Esophagus (tissue), 2 donors: ENCODE data around the gene GJD3. TPM values are rescaled to one million over a fixed set of nuclear protein-coding genes. Genes with fewer than 3 reads are reported as not detected.

Experiments used
- H3K27ac ChIP-seq, 2 donors: one replicate each; pipeline ENCODE4 v1.5.1; 2013; ENCODE audit warnings: low read depth in 2 of 2, mild to moderate bottlenecking in 2 of 2, inconsistent platforms in 1 of 2, low read length in 1 of 2, moderate library complexity in 1 of 2
- H3K27me3 ChIP-seq, 2 donors: one replicate each; pipeline ENCODE4 v1.6.1; 2013; ENCODE audit warnings: low read length in 2 of 2, control low read depth in 1 of 2, mild to moderate bottlenecking in 1 of 2; ENCODE audit not compliant: insufficient read depth in 2 of 2, control insufficient read depth in 1 of 2
- H3K36me3 ChIP-seq, 2 donors: one replicate each; pipeline ENCODE4 v1.6.1; 2013; ENCODE audit warnings: low read length in 1 of 2; ENCODE audit not compliant: control insufficient read depth in 2 of 2, insufficient read depth in 2 of 2
- H3K4me1 ChIP-seq, 2 donors: one replicate each; pipeline ENCODE4 v1.6.1; 2013; ENCODE audit warnings: low read length in 1 of 2; ENCODE audit not compliant: control insufficient read depth in 2 of 2, insufficient read depth in 2 of 2
- H3K4me3 ChIP-seq, 2 donors: one replicate each; pipeline ENCODE4 v1.5.1; 2013; ENCODE audit warnings: low read length in 2 of 2, mild to moderate bottlenecking in 2 of 2, low read depth in 1 of 2, moderate library complexity in 1 of 2
- H3K9me3 ChIP-seq, 2 donors: one replicate each; pipeline ENCODE4 v1.6.1; 2013; ENCODE audit warnings: mild to moderate bottlenecking in 2 of 2, low read depth in 1 of 2, low read length in 1 of 2, moderate library complexity in 1 of 2; ENCODE audit not compliant: control insufficient read depth in 2 of 2, insufficient read depth in 1 of 2
- WGBS, 2 donors: extraction: QIAGEN DNeasy Blood & Tissue Kit; methylation state at CpG; one replicate each; pipeline ENCODE4 v1.1.7; 2013; 5-methylcytosine and 5-hydroxymethylcytosine counted together
- polyA plus RNA-seq, 2 donors: library from polyadenylated mRNA; stranded (reverse); fragments of 200-250 nt; gene quantifications; one replicate each; pipeline ENCODE4 v1.2.3, GENCODE V29; 2013
- donor health status: healthy with polysubstance abuse.
- donor health status: Bipolar disorder and iron deficiency.

GJD3 gene
- polyA plus RNA-seq, 2 donors = 0.68 to 1.0 TPM

- H3K36me3 ChIP-seq = peaks cover 0 to 3% of the 10 kb centered on the region in 2 donors
- H3K4me1 ChIP-seq = peaks cover 0 to 33% of the 10 kb centered on the region in 2 donors
- peak overlapping the region; percentile 93 to 98 for H3K27ac ChIP-seq
- H3K27me3 ChIP-seq = no peaks in the 10 kb centered on the region
- H3K9me3 ChIP-seq = no peaks in the 10 kb centered on the region
- H3K4me3 ChIP-seq = peak overlapping the region; percentile 63 to 69
- 33 to 34% methylated on average over 15 of the region's 15 CpGs for WGBS, 2 donors
These were observed 21.1 kb downstream of the GJD3 start for GRCh38 chr17:40343219-40344119.

DNA sequence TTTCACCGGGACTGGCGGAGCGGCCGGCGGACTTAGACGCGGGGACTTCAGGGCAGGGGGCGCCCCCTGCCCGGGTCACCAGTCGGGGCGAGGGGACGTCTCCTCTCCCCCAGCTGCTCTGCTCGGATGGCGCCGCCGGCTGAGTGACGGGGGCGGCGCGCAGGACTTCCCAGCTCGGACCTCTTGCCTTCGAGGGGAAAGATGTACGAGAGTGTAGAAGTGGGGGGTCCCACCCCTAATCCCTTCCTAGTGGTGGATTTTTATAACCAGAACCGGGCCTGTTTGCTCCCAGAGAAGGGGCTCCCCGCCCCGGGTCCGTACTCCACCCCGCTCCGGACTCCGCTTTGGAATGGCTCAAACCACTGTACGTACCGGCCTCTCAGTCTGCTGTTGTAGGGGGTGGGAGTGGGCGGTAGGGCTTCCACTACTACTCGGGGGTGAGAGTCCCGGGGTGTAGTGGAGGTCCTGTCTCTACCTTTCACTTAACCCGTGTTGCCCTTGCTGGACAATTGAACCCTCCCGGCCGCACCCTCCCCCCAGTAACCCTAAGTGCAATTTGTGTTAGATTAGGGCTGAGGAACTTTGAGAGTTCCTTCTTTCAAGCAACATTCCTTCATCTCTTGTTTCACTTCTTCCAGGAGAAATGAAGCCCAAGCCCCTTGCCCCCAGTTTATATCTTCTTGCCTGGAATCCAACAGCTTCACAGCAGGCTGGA, 21.9 kb downstream of the GJD3 start:
- H3K27ac ChIP-seq = peak overlapping the region; percentile 93 to 98
- peaks cover 1 to 2% of the 10 kb centered on the region in 2 donors for H3K36me3 ChIP-seq
- WGBS, 2 donors = 11 to 18% methylated on average over 38 of the region's 38 CpGs
- peak overlapping the region; percentile 63 to 69 for H3K4me3 ChIP-seq
- no peaks in the 10 kb centered on the region for H3K27me3 ChIP-seq
- H3K4me1 ChIP-seq = peaks cover 0 to 28% of the 10 kb centered on the region in 2 donors
- no peaks in the 10 kb centered on the region for H3K9me3 ChIP-seq

GRCh38 chr17:40341808-40342503, 22.6 kb downstream of the GJD3 start:
- Histone ChIP-seq H3K27ac (peak overlapping the region; percentile 93 to 98), H3K4me3 (peak overlapping the region; percentile 63 to 69), H3K36me3 (peaks cover 2% of the 10 kb centered on the region in 2 donors), H3K27me3 (no peaks in the 10 kb centered on the region), H3K4me1 (peaks cover 5 to 23% of the 10 kb centered on the region in 2 donors), H3K9me3 (no peaks in the 10 kb centered on the region)
- WGBS, 2 donors = 2 to 3% methylated on average over 42 to 55 of the region's 55 CpGs

DNA sequence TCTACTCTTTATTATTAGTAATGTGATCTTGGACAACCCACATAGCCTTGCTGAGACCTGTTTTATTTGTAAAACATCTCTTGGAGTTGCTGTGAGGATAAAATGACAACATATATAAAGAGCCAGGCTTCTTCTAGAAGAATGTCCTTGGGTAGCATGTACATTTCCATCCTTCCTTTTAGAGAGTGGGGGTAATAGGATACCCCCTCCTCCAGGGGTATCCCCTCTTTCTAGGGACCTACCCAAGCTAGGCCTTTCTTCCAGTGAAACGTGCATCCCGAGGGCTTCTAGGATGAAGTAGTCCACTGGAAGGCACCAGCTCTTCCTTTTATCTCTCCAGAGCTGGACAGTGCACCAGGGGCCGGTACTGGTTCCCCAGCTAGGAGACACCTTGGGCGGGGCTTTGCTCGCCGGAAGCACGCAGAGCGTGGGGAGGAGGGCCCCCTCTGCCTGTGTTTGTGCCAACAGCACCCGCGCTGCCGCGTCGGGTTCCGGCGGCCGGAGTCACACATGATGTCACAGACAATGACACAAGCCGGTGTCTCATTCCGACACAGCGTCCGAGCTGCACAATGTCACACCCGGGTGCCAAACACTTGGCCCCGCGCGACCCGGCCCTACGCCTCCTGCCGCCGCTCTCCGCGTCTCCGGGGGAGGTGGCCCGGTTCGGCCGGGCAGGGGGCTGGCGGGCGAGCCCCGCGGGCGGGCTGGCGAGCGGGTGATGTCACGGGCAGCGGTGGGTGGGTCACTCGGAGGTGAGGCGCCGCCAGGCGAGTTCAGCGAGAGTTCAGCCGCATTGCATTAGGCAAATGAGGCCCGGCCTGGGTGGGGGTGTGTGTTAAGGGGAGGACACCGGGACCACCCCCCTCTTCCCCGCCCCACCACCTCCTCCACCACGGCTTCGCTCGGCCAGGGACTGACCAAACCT, 23.4 kb downstream of the GJD3 start:
- WGBS, 2 donors = 0 to 1% methylated on average over 55 of the region's 55 CpGs
- Histone ChIP-seq H3K4me1 (peaks cover 5 to 19% of the 10 kb centered on the region in 2 donors), H3K27ac (peak overlapping the region; percentile 93 to 98), H3K9me3 (no peaks in the 10 kb centered on the region), H3K36me3 (peaks cover 2% of the 10 kb centered on the region in 2 donors), H3K4me3 (peak overlapping the region; percentile 63 to 69), H3K27me3 (no peaks in the 10 kb centered on the region)

GRCh38 chr17:40340327-40340726, 24.2 kb downstream of the GJD3 start:
- H3K4me1 ChIP-seq = peaks cover 5 to 18% of the 10 kb centered on the region in 2 donors
- WGBS, 2 donors = 93 to 94% methylated on average over 1 of the region's 1 CpG
- no peak overlapping the region for H3K27ac ChIP-seq
- no peak overlapping the region for H3K4me3 ChIP-seq
- H3K9me3 ChIP-seq = no peaks in the 10 kb centered on the region
- H3K27me3 ChIP-seq = no peaks in the 10 kb centered on the region
- peaks cover 2% of the 10 kb centered on the region in 2 donors for H3K36me3 ChIP-seq

- Histone ChIP-seq H3K27ac (peak overlapping the region; percentile 2 to 59), H3K9me3 (no peaks in the 10 kb centered on the region), H3K4me3 (no peak overlapping the region), H3K4me1 (peaks cover 7 to 19% of the 10 kb centered on the region in 2 donors), H3K27me3 (no peaks in the 10 kb centered on the region), H3K36me3 (peaks cover 2% of the 10 kb centered on the region in 2 donors)
- WGBS, 2 donors = 71 to 73% methylated on average over 13 of the region's 13 CpGs
These were observed 25.4 kb downstream of the GJD3 start for GRCh38 chr17:40338941-40339649.

DNA sequence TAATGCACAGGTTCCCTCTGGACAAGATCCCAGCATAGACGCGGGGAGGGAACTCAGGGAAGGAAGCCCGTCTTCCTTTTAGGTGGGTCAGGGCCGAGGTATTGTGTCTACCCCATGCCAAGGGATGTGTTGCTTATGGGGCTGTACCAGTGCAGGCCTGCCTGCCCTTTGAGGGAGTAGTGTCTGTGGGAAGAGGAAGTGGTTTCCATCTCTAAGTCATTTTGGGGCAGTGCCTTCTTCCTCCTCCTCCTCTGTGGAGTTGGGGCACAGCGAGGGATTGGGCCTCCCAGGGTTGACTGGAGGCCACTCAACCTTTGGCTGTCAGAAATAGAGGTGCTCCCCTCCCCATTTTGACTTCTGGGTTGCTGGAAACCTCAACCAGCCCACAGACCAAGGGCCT, 26.5 kb downstream of the GJD3 start:
- Histone ChIP-seq H3K27me3 (no peaks in the 10 kb centered on the region), H3K36me3 (peaks cover 2% of the 10 kb centered on the region in 2 donors), H3K9me3 (no peaks in the 10 kb centered on the region), H3K4me1 (peaks cover 7 to 19% of the 10 kb centered on the region in 2 donors), H3K27ac (peak overlapping the region; percentile 16 to 44), H3K4me3 (no peak overlapping the region)
- 69 to 85% methylated on average over 5 of the region's 5 CpGs for WGBS, 2 donors

DNA sequence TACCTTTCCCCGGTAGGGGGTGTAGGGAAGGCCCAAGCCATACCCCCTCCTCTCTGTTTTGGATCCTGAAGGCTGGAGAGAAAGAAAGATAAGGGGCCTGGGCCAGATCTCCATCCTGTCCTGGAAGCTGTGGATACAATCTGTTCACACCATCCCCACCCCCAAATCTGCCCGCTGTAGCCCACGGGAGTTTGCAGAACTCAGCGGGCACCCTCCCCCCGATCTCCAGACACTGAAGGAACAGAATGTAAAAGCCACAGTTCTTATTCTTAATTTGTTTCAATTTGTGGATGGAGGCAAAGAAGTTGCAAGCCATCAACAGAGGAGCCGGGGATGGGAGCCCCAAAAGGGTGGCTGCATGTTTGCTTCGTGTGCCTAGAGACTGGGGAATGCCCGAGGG, 27.2 kb downstream of the GJD3 start:
- Histone ChIP-seq H3K4me3 (no peak overlapping the region), H3K27ac (peak overlapping the region in 1 of 2 donors; percentile 10), H3K36me3 (peaks cover 2% of the 10 kb centered on the region in 2 donors), H3K27me3 (no peaks in the 10 kb centered on the region), H3K4me1 (peaks cover 7 to 23% of the 10 kb centered on the region in 2 donors), H3K9me3 (no peaks in the 10 kb centered on the region)
- 84 to 86% methylated on average over 8 of the region's 8 CpGs for WGBS, 2 donors
